ENCODE data around the gene DGKH.

GRCh38 chr13:42040730-42041010 is 7.8 kb upstream of the DGKH start:
- TF ChIP-seq CTCF (IDR thresholded peaks at IDR 0.05) (no peak), POLR2AphosphoS5 (IDR thresholded peaks at IDR 0.05) (no peak), POLR2A (IDR thresholded peaks at IDR 0.05) (no peak)

Measured in upper lobe of left lung (tissue), 4 donors.